SH-SY5Y (cell line): ENCODE measurements around the gene KLHL13.

Source experiments
- GATA2 ChIP-seq: IDR thresholded peaks from 2 replicates; pipeline ENCODE4 v1.6.1; 2011; ENCODE audit warnings: mild to moderate bottlenecking, low read depth, low read length
- GATA3 ChIP-seq: IDR thresholded peaks from 2 replicates; pipeline ENCODE4 v1.6.1; 2011; ENCODE audit warnings: low read depth, mild to moderate bottlenecking, low read length, moderate library complexity

DNA sequence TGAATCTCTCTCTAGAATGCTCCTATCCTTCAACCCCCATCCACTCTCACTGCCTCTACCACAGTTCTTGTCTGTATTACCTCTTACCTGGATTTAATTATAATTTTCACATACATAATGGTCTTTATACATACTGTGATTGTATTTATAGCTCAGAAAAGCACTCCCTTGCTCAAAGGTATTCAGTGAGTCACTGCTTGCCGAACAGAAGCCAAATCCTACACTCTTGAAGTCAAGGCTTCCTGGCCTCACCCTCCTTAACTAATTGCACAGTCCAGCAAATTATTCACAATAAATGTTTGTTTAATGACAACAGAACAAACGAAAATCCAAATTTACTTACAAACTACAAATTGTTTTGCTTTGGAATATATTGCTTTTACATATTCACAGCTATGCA, 159.5 kb downstream of the KLHL13 start:
- TF ChIP-seq GATA3, result no peak
- no peak for TF ChIP-seq GATA2
